AG09319 (cell line): Measurements from ENCODE around the gene ADIPOR2.

Experiments used
- DNase-seq: peaks from one replicate; pipeline ENCODE4 v3.0.0-alpha.2; 2010; ENCODE audit warnings: low read depth; ENCODE audit errors: extremely low read depth
- TF ChIP-seq, protein P1 (sequence below): IDR thresholded peaks from 2 replicates; pipeline ENCODE4 v1.5.1; 2011; ENCODE audit warnings: low read depth, mild to moderate bottlenecking, inconsistent platforms, low read length, moderate library complexity

The ADIPOR2 gene

DNA sequence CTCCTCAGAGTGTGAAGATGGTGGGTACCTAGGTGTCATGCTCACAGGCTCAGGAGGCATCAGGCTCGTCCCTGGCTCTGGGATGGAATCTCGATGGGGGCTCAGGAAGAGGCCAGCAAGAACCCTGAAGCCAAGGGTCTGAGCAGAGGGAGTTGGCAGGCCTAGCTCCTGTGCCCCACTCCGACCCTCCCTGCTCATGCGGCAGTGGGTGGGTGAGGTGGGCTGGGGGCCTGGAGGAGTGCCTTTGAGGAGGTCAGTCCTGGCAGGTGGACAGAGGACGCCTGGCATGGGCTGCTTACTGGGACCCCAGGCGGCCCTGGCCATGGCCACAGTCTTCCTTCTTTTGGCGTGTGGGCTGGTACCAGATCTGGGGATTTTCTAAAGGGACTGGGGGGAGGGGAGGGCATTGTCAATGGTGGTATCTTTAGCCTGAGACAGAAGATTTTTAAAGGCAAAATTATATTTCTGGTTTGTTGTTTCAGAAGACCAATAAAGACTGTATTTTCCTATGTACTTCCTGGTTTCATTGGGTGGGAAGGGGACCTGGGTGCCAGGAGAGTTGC lies 145.5 kb downstream of the ADIPOR2 start:
- DNase-seq = no peak
- TF ChIP-seq, protein P1, sequence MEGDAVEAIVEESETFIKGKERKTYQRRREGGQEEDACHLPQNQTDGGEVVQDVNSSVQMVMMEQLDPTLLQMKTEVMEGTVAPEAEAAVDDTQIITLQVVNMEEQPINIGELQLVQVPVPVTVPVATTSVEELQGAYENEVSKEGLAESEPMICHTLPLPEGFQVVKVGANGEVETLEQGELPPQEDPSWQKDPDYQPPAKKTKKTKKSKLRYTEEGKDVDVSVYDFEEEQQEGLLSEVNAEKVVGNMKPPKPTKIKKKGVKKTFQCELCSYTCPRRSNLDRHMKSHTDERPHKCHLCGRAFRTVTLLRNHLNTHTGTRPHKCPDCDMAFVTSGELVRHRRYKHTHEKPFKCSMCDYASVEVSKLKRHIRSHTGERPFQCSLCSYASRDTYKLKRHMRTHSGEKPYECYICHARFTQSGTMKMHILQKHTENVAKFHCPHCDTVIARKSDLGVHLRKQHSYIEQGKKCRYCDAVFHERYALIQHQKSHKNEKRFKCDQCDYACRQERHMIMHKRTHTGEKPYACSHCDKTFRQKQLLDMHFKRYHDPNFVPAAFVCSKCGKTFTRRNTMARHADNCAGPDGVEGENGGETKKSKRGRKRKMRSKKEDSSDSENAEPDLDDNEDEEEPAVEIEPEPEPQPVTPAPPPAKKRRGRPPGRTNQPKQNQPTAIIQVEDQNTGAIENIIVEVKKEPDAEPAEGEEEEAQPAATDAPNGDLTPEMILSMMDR = no peak

DNA sequence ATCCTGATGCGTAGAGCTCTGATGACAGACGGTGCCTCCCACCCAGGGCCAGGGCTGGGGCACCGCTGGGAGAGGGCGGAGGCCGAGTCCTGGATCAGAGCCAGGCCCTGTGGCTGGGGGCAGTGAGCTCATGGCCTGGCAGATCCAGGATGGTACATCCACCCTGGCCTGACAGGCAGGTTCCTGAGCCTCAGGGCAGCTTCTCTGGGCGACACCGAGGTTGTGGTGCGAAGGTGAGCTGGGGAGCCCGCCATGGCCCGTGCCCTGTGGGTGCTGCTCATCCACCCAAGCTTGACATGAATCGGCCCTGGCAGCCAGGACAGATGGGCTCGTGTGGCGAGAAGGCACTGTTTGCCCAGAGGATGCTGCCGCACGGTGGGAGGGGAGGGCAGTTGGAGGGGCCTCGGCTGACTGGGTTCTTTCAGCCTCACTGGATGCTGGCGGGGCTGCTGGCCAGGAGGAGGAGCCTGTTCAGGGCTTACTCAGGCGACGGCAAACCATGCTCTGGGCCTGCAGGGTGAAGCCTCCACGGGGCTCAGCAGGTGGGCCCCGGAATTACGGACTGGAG lies 146.1 kb downstream of the ADIPOR2 start:
- TF ChIP-seq, protein P1 = no peak
- no peak for DNase-seq

DNA sequence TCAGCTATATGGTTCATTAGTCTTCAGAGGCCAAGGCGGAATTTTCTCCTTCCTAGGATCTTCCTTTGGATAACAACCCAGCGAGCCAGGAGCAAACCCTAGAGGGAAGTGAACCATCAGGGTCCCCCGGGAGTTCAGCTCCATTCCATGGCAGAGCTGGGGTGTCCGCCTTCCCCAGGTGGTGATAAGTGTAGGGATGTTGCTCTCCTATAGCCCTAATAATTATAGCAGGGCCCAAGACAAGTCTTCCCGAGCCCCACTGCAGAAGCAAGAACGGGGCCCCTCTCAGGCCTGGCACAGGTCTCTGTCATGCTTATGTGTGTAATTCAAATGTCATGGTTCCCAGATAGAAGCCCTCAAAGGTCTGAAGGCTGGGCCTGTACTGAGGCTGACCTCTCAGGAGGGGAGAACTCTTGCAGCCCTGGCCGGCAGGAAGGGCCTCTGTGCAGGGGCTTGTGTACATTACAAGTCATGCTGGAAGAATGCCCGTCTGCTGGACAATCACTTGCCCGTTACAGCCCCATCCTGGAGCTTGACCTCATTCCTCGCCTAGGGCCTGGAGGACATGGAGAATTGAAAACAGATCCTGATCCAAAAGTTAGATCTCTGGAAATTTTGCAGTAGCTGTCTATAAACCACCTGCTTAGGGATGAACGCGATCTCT lies 146.8 kb downstream of the ADIPOR2 start:
- TF ChIP-seq, protein P1 = no peak
- DNase-seq = no peak
